ENCODE data around the gene TULP4. TPM values are rescaled to one million over a fixed set of nuclear protein-coding genes. Genes with fewer than 3 reads are reported as not detected.

TULP4 gene
- total RNA-seq, 3 donors from 2014 or later = 104 to 171 (median 112) TPM

DNA sequence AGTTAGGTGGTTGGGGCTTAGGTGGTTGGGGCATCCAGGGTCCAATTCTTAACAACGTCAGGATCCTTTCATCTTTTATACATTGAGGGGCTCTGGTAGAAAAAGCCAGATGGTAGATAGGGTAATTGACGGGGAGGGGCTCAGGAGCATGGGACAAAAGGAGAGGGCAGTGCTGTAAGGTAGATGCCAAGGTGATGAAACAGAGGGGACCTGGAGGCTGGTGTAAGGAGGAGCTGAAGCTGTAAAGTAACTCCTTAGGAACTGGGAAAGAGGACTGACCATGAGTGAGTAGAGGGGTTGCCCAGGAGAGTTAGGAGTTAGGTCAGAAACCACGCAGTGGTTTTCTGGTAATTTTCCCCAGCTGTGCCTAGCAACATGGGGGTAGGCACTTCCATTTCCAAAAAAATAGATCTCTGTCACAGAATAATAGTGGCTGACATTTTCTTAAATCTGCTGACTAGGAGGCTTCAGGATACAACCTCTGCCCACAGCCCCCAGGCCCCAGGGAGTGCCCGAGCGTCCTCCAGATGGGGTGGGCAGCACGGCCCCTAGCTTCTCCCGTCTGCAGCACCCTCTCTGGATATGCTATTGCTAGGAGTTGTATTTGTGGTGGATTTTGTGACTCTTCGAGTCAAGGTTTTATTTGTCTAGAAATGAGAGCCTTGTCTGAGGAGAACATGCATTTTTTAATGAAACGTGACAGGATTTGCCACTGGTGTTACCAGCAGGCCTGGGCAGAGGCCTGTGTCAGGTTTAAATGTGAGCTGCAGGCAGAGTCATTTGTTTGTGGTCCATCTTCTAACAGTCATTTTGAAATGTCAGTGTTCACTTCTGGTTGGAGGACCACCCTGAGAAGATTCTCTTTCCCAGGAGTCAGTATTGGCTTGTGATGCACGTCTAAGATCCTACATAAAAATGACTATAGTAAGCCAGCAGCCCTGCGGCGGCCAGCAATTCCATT lies 44.6 kb downstream of the TULP4 start:
- DNase-seq (ENCODE audit: low spot score in 2 of 2) = no peak

GRCh38 chr6:158357570-158358216 lies 45.4 kb downstream of the TULP4 start:
- no peak for TF ChIP-seq POLR2AphosphoS5 (IDR thresholded peaks at IDR 0.05)
- no peak for TF ChIP-seq POLR2A (IDR thresholded peaks at IDR 0.05)
- TF ChIP-seq, protein P1, sequence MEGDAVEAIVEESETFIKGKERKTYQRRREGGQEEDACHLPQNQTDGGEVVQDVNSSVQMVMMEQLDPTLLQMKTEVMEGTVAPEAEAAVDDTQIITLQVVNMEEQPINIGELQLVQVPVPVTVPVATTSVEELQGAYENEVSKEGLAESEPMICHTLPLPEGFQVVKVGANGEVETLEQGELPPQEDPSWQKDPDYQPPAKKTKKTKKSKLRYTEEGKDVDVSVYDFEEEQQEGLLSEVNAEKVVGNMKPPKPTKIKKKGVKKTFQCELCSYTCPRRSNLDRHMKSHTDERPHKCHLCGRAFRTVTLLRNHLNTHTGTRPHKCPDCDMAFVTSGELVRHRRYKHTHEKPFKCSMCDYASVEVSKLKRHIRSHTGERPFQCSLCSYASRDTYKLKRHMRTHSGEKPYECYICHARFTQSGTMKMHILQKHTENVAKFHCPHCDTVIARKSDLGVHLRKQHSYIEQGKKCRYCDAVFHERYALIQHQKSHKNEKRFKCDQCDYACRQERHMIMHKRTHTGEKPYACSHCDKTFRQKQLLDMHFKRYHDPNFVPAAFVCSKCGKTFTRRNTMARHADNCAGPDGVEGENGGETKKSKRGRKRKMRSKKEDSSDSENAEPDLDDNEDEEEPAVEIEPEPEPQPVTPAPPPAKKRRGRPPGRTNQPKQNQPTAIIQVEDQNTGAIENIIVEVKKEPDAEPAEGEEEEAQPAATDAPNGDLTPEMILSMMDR (IDR thresholded peaks at IDR 0.05) = no peak
- intact Hi-C loops (cut with DNase I; ENCODE audit: low total_unique reads) = no loop called here
- Histone ChIP-seq H3K4me1 (no peaks in the 10 kb centered on the region), H3K9me3 (no peaks in the 10 kb centered on the region), H3K4me3 (no peak overlapping the region), H3K27ac (no peak overlapping the region), H3K27me3 (no peaks in the 10 kb centered on the region), H3K36me3 (no peaks in the 10 kb centered on the region)
- DNase-seq (ENCODE audit: low spot score in 2 of 2) = no peak

More for the DNA sequence above, 44.6 kb downstream of the TULP4 start:
- TF ChIP-seq POLR2AphosphoS5 (IDR thresholded peaks at IDR 0.05) (no peak), POLR2A (IDR thresholded peaks at IDR 0.05) (no peak)
- TF ChIP-seq, protein P1 (IDR thresholded peaks at IDR 0.05) = no peak
- no peak overlapping the region for H3K27ac ChIP-seq
- H3K4me1 ChIP-seq = no peaks in the 10 kb centered on the region
- H3K27me3 ChIP-seq = no peaks in the 10 kb centered on the region
- intact Hi-C loops (cut with DNase I; ENCODE audit: low total_unique reads) = no loop called here
- no peak overlapping the region for H3K4me3 ChIP-seq
- no peaks in the 10 kb centered on the region for H3K36me3 ChIP-seq
- no peaks in the 10 kb centered on the region for H3K9me3 ChIP-seq

DNA sequence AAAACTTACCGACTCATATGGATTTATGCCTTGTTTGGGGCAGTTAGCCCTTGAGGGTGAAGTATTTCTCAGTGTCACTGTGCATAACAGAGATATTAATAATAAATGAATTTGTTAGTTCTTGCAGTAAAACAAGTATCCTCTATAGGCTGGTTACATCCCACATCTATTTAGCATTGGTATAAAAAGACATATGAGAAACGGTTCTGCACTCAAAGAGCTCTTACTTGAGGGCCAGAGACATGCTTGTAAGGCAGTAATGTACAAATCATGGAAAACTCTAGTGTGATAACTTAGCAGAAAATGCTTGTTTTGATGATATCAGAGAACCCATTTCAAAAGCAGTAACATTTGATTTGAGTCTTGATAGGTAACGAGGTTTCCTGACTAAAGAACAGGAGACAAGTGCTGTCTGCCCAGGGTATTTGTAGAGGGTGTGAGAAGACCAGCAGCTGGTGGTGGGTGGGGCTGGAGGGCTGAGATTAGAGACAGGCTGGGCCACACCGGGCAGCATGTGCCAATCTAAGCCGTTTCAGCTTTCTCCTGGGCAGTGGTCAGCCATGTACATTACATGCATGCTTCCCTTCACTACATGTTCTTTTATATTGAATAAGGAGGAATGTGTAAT lies 46.3 kb downstream of the TULP4 start:
- no peak overlapping the region for H3K27ac ChIP-seq
- no peaks in the 10 kb centered on the region for H3K36me3 ChIP-seq
- H3K4me3 ChIP-seq = no peak overlapping the region
- DNase-seq (ENCODE audit: low spot score in 2 of 2) = no peak
- H3K27me3 ChIP-seq = no peaks in the 10 kb centered on the region
- no peaks in the 10 kb centered on the region for H3K4me1 ChIP-seq
- intact Hi-C loops (cut with DNase I; ENCODE audit: low total_unique reads) = no loop called here
- no peaks in the 10 kb centered on the region for H3K9me3 ChIP-seq
- TF ChIP-seq, protein P1 (IDR thresholded peaks at IDR 0.05) = no peak
- TF ChIP-seq POLR2A (IDR thresholded peaks at IDR 0.05) = no peak
- no peak for TF ChIP-seq POLR2AphosphoS5 (IDR thresholded peaks at IDR 0.05)

- Histone ChIP-seq H3K4me1 (no peaks in the 10 kb centered on the region), H3K27ac (no peak overlapping the region), H3K9me3 (no peaks in the 10 kb centered on the region), H3K36me3 (no peaks in the 10 kb centered on the region), H3K4me3 (no peak overlapping the region), H3K27me3 (no peaks in the 10 kb centered on the region)
- no peak for DNase-seq (ENCODE audit: low spot score in 2 of 2)
- intact Hi-C loops (cut with DNase I; ENCODE audit: low total_unique reads) = no loop called here
- TF ChIP-seq POLR2AphosphoS5 (IDR thresholded peaks at IDR 0.05) (no peak), POLR2A (IDR thresholded peaks at IDR 0.05) (no peak)
- TF ChIP-seq, protein P1 (IDR thresholded peaks at IDR 0.05) = no peak
These were observed 48.8 kb downstream of the TULP4 start for GRCh38 chr6:158361068-158361467.
